ENCODE data around the gene GPR152.

Gene GPR152

GRCh38 chr11:67405196-67405567 lies 47.3 kb downstream of the GPR152 start:
- TF ChIP-seq REST (IDR thresholded peaks at IDR 0.05; ENCODE audit: insufficient read depth in 1 of 2, low read depth in 2 of 2, low read length in 2 of 2) (no peak), FOXP2 (optimal IDR thresholded peaks at IDR 0.05; ENCODE audit: borderline replicate concordance, extremely low read depth, extremely low read length, insufficient read depth) (no peak), POLR2AphosphoS5 (IDR thresholded peaks at IDR 0.05; ENCODE audit: low read depth, low read length) (no peak), TAF1 (IDR thresholded peaks at IDR 0.05; ENCODE audit: borderline replicate concordance, insufficient read depth, low read length) (no peak), SIN3A (IDR thresholded peaks at IDR 0.05; ENCODE audit: borderline replicate concordance, insufficient read depth, low read length) (no peak)

GRCh38 chr11:67404515-67405195 lies 47.9 kb downstream of the GPR152 start:
- TF ChIP-seq SIN3A (IDR thresholded peaks at IDR 0.05; ENCODE audit: borderline replicate concordance, insufficient read depth, low read length), result no peak
- no peak for TF ChIP-seq POLR2AphosphoS5 (IDR thresholded peaks at IDR 0.05; ENCODE audit: low read depth, low read length)
- no peak for TF ChIP-seq TAF1 (IDR thresholded peaks at IDR 0.05; ENCODE audit: borderline replicate concordance, insufficient read depth, low read length)
- TF ChIP-seq FOXP2 (optimal IDR thresholded peaks at IDR 0.05; ENCODE audit: borderline replicate concordance, extremely low read depth, extremely low read length, insufficient read depth), result no peak
- TF ChIP-seq REST (IDR thresholded peaks at IDR 0.05; ENCODE audit: insufficient read depth in 1 of 2, low read depth in 2 of 2, low read length in 2 of 2), result no peak

GRCh38 chr11:67401495-67402191 lies 50.9 kb downstream of the GPR152 start, which contains the start of gene PPP1CA:
Gene PPP1CA (minus strand): TSS chr11:67401858. CDS start chr11:67401782, 76 bp downstream.
- TF ChIP-seq POLR2AphosphoS5 (IDR thresholded peaks at IDR 0.05; ENCODE audit: low read depth, low read length) (peak; percentile 70), TAF1 (IDR thresholded peaks at IDR 0.05; ENCODE audit: borderline replicate concordance, insufficient read depth, low read length) (peak; percentile 32; the same call in 1 of the 2 replicates), FOXP2 (optimal IDR thresholded peaks at IDR 0.05; ENCODE audit: borderline replicate concordance, extremely low read depth, extremely low read length, insufficient read depth) (peak; percentile 26), REST (IDR thresholded peaks at IDR 0.05; ENCODE audit: insufficient read depth in 1 of 2, low read depth in 2 of 2, low read length in 2 of 2) (no peak), SIN3A (IDR thresholded peaks at IDR 0.05; ENCODE audit: borderline replicate concordance, insufficient read depth, low read length) (0 out of 2 replicates have a peak, but pooled peaks have one; percentile 54)

Data from PFSK-1 (cell line).